HG02623 (cell line): ENCODE results near the gene FAM193A.
"Not testable (repeated sequence)": the region's sequence is repeated elsewhere in the genome, so short reads cannot be mapped to it uniquely, and the experiment has no call there.

Experiments used
- ATAC-seq: cut with Tn5 transposase; IDR thresholded peaks from one replicate; pipeline ENCODE4 v1.9.1; 2021; ENCODE audit warnings: moderate library complexity; ENCODE audit not compliant: unreplicated experiment

The FAM193A gene

DNA sequence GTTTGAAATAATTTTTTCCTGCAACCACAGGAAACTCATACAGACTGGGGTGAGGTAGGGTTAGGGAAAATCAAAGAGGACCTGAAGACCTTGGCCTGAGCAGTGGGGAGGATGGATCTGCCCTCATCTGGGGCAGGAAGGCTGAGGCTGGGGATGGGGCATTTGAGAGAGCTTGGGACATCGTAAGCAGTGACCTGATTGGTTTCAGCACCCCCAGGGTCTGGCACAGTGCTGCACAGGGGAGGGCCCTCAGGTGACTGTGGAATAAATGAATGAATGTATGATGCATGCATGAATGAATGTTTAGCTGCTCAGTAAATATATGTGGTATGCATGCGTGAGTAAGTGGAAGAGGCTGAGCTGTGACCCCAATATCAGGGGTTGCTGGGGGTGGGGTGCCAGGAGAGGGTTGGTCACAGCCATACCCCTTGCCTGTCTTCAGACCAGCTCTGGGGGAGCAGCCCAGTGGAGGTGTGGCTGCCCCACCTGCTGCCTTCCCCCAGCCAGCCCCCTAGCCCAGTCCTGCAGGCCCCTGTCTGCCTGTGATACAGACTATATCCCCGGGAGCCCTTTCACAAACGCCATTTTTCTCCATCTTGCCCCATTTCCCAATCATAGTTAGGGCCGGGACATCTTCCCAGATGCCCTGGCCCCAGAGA is 230.7 kb downstream of the FAM193A start:
- ATAC-seq = no peak

DNA sequence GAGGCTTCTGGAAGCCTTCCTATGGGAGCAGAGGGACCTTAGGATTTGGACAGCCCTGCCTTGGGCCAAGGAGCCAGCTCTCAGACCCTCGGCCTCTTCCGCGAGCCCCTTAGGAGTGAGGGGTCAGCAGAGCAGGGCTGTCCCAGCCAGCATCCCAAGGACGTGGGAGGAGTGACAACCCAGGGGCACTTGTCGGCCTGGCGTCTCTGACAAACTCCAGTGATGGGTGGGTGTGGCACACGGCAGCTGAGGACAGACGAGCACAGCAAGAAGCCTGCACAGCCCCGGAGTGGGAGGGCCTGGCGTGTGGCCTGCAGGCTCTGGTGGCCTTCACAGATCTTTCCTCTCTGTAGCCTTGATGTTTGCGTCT is 231.2 kb downstream of the FAM193A start:
- no peak for ATAC-seq

DNA sequence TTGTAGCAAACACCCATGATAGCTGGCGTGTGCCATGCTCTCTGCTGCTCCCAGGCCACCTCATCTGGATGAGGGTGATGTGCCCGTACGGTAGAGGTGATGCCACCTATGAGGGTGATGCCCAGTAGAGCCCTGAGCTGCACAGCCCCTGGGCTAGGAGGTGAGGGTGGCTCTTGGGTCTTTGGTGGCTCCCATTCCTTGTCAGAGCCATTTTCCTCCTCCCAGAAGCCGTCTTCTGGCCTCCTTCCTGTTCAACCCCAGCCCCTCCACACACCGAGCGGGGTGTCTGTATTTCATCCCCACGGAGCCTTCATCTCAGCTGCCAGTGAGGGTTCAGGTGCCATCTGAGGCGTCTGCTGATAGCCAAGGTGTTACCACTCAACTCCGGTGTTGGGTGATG is 231.7 kb downstream of the FAM193A start:
- no peak for ATAC-seq

DNA sequence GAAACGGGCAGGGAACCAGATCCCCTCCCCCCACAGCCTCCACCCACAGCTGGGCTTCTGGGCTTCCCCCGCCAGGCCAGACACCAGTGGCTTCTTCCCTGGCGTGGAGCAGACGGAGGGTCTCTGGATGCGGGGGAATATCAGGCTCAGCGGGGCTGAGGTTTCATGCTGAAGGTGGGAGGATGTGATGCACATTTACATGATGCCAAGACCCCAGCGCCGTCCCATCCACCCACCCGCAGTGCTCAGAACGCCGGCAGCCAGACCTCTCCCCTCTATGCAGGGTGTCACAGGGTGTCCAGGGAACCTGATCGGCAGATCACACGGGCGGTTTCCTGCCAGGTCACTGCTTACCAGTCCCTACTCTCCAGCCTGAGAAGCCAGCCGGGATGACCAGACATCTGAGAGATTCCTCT is 232.5 kb downstream of the FAM193A start:
- ATAC-seq = no peak

DNA sequence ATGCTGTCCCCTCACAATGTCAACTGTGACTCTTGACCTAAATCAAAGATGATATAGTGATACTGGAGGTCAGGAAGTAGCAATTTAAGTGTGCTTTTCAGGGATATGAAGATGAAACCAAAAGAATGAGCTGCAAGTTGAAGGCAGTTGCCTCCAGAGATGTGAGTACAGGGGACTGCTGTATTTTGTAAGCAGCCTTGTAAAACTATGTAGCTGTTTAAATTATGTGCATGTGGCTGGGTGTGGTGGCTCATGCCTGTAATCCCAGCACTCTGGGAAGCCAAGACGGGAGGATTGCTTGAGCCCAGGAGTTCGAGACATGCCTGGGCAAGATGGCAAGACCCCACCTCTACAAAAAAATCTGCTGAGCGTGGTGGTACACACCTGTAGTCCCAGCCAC is 234.8 kb downstream of the FAM193A start:
- no peak for ATAC-seq

DNA sequence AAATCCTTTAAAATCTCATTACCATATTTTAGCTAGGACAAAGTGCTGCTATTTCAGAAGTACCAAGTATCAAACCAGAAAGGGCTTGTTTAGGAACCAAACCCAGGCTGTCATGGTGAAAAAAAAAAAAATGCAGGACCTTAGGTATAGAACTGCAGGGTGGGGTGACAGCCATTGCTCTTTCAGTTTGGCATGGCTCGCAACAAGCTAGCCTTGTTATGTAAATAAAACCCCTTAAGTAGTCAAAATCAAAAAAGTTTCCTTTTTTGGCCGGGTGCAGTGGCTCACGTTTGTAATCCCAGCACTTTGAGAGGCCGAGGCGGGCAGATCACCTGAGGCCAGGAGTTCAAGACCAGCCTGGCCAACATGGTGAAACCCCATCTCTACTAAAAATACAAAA is 244.2 kb downstream of the FAM193A start:
- not testable (repeated sequence) for ATAC-seq

DNA sequence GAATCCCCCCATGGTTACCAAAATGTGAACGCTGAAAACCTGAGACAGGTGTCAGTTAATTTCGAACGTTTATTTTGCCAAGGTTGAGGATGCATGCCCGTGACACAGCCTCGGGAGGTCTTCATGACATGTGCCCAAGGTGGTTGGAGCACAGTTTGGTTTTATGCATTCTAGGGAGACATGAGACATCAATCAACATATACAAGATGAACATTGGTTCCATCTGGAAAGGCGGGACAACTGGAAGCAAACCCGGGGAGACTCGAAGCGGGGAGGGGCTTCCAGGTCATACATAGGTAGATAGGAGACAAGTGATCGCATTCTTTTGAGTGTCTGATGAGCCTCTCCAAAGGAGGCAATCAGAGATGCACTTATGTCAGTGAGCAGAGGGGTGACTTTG is 245.5 kb downstream of the FAM193A start:
- no peak for ATAC-seq
